ENCODE data around the gene LIG4. TPM values are rescaled to one million over a fixed set of nuclear protein-coding genes. Genes with fewer than 3 reads are reported as not detected.

Gene LIG4
- total and polyA plus RNA-seq, 2 of the 4 experiments (the other 2 are of a cell fraction) = 5.0 to 7.2 TPM

GRCh38 chr13:108257248-108257647, 41.9 kb upstream of the LIG4 start:
- Histone ChIP-seq H3K27me3 (ENCODE audit: control insufficient read depth, insufficient read depth, low read length) (no peaks in the 10 kb centered on the region), H3K27ac (ENCODE audit: insufficient read depth, low read length) (no peak overlapping the region), H3K56ac (ENCODE audit: extremely low read depth, insufficient read depth, low read length) (no peak overlapping the region), H3K4me3 (ENCODE audit: insufficient read depth, low read depth, low read length) (no peak overlapping the region), H2AFZ (replicated peaks; ENCODE audit: low read length, poor library complexity) (no peak overlapping the region), H3K79me1 (ENCODE audit: low read depth in 1 of 2, low read length in 2 of 2) (no peaks in the 10 kb centered on the region; a peak in 1 of 4 replicates), H2AK5ac (ENCODE audit: low read depth, low read length) (no peak overlapping the region), H2AK9ac (replicated peaks; ENCODE audit: low read depth, low read length, poor library complexity) (no peak overlapping the region), H4K20me1 (ENCODE audit: insufficient read depth, low read length) (no peaks in the 10 kb centered on the region), H3K36me3 (ENCODE audit: control insufficient read depth, insufficient read depth, low read length) (no peaks in the 10 kb centered on the region), H2BK20ac (ENCODE audit: low read depth, low read length) (no peak overlapping the region), H2BK15ac (ENCODE audit: low read depth, low read length) (no peak overlapping the region), H4K91ac (ENCODE audit: insufficient read depth, low read depth, low read length) (no peak overlapping the region), H4K5ac (ENCODE audit: low read depth, low read length) (no peak overlapping the region), H3K23ac (ENCODE audit: low read depth, low read length) (no peak overlapping the region), H3K4me1 (ENCODE audit: control insufficient read depth, insufficient read depth, low read length) (no peaks in the 10 kb centered on the region), H3K18ac (ENCODE audit: low read depth, low read length) (no peak overlapping the region), H4K8ac (ENCODE audit: low read depth in 2 of 2, low read length in 2 of 2) (no peak overlapping the region), H2BK5ac (ENCODE audit: low read depth, low read length, poor library complexity, severe bottlenecking) (no peak overlapping the region), H3K9me3 (ENCODE audit: control insufficient read depth, insufficient read depth, low read length) (no peaks in the 10 kb centered on the region), H3K4ac (ENCODE audit: low read depth, low read length) (no peak overlapping the region), H3K14ac (replicated peaks; ENCODE audit: low read depth, low read length) (no peak overlapping the region), H3K9ac (ENCODE audit: low read depth, low read length) (no peak overlapping the region), H2BK120ac (ENCODE audit: low read depth, low read length) (no peak overlapping the region), H3K9me1 (ENCODE audit: insufficient read depth, low read length) (peaks cover 4% of the 10 kb centered on the region; the same call in 1 of the 2 replicates), H3K4me2 (ENCODE audit: low read depth, low read length) (no peak overlapping the region)
- no TSS peak for BruUV-seq (replicated peaks)
- intact Hi-C loops (cut with micrococcal nuclease) (loop anchor here (2.0 kb wide), 1 partner anchor 540 kb away; no protein-coding TSS in a partner anchor), dilution Hi-C loops (cut with HindIII; ENCODE audit: low sequenced_read_pairs, unreplicated experiment) (no loop called here), in situ Hi-C loops (cut with MboI; ENCODE audit: low sequenced_read_pairs) (no loop called here)
- ChIA-PET POLR2A (ENCODE audit: unreplicated experiment) (no interaction called here), CTCF (no interaction called here)
- no peak for DNase-seq
- no peak for ATAC-seq (ENCODE audit: low read depth)
- TF ChIP-seq RFX5 (IDR thresholded peaks at IDR 0.05; ENCODE audit: low read depth, low read length) = no peak
- TF ChIP-seq BHLHE40 (IDR thresholded peaks at IDR 0.05; ENCODE audit: low read depth, low read length) = no peak
- TF ChIP-seq, protein P1, sequence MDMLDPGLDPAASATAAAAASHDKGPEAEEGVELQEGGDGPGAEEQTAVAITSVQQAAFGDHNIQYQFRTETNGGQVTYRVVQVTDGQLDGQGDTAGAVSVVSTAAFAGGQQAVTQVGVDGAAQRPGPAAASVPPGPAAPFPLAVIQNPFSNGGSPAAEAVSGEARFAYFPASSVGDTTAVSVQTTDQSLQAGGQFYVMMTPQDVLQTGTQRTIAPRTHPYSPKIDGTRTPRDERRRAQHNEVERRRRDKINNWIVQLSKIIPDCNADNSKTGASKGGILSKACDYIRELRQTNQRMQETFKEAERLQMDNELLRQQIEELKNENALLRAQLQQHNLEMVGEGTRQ (IDR thresholded peaks at IDR 0.05; ENCODE audit: low read depth, low read length) = no peak
- TF ChIP-seq CHD1 (IDR thresholded peaks at IDR 0.05; ENCODE audit: low read depth, low read length) = no peak
- WGBS, 2 experiments (ENCODE audit: extremely low coverage in 2 of 2, insufficient read length in 1 of 2) = no CpG with 5 or more reads among the region's 2 CpGs
